ENCODE measurements around the gene EXTL2.
A peak's percentile ranks its signal among the peaks of the same experiment; 100 is the strongest.

The EXTL2 gene

GRCh38 chr1:100894603-100895539, at the start of gene EXTL2 (continued):
- TF ChIP-seq ZNF18 (tag by site-specific recombination; IDR thresholded peaks at IDR 0.05), result no peak
- TF ChIP-seq ZNF2 (tag by site-specific recombination; IDR thresholded peaks at IDR 0.05), result peak; percentile 39; the same call in 1 of the 2 replicates
- peak; percentile 100 for TF ChIP-seq ZNF394 (tag by site-specific recombination; IDR thresholded peaks at IDR 0.05; ENCODE audit: borderline replicate concordance)
- TF ChIP-seq ZNF777 (tag by site-specific recombination; IDR thresholded peaks at IDR 0.05; ENCODE audit: borderline replicate concordance), result no peak
- no peak for TF ChIP-seq ZNF792 (tag by site-specific recombination; IDR thresholded peaks at IDR 0.05)
- TF ChIP-seq ZSCAN23 (tag by site-specific recombination; IDR thresholded peaks at IDR 0.05), result no peak
- no peak for TF ChIP-seq ZBTB10 (tag by site-specific recombination; IDR thresholded peaks at IDR 0.05)
- no peak; the same call in 1 of the 2 replicates for TF ChIP-seq ZFP37 (tag by site-specific recombination; IDR thresholded peaks at IDR 0.05)
- no peak for TF ChIP-seq GLI4 (tag by site-specific recombination; IDR thresholded peaks at IDR 0.05)
- TF ChIP-seq ZNF843 (tag by site-specific recombination; IDR thresholded peaks at IDR 0.05), result peak; percentile 64
- no peak for TF ChIP-seq ZNF37A (tag by site-specific recombination; IDR thresholded peaks at IDR 0.05)
- peak; percentile 73; the same call in 1 of the 2 replicates for TF ChIP-seq ELK4 (IDR thresholded peaks at IDR 0.05; ENCODE audit: borderline replicate concordance, low read depth, low read length)
- TF ChIP-seq ZNF175 (tag by site-specific recombination; IDR thresholded peaks at IDR 0.05), result no peak
- no peak for TF ChIP-seq HIC1 (tag by site-specific recombination; IDR thresholded peaks at IDR 0.05)
- TF ChIP-seq ZNF335 (tag by site-specific recombination; conservative IDR thresholded peaks at IDR 0.05), result peak; percentile 95
- TF ChIP-seq ZEB2 (tag by site-specific recombination; IDR thresholded peaks at IDR 0.05), result peak; percentile 77; the same call in 1 of the 2 replicates
- peak; percentile 86 for TF ChIP-seq OSR2 (tag by site-specific recombination; IDR thresholded peaks at IDR 0.05)
- TF ChIP-seq ZNF548 (tag by site-specific recombination; IDR thresholded peaks at IDR 0.05), result no peak
- no peak for TF ChIP-seq ZNF214 (tag by site-specific recombination; IDR thresholded peaks at IDR 0.05; ENCODE audit: borderline replicate concordance)
- TF ChIP-seq ZNF473 (tag by site-specific recombination; IDR thresholded peaks at IDR 0.05), result no peak
- TF ChIP-seq ZNF747 (tag by site-specific recombination; IDR thresholded peaks at IDR 0.05), result no peak
- TF ChIP-seq ZBTB17 (tag by site-specific recombination; IDR thresholded peaks at IDR 0.05), result peak; percentile 85
- no peak for TF ChIP-seq ZNF302 (tag by site-specific recombination; IDR thresholded peaks at IDR 0.05; ENCODE audit: low read depth)
- no peak for TF ChIP-seq ZNF223 (tag by site-specific recombination; IDR thresholded peaks at IDR 0.05)
- no peak for TF ChIP-seq ZNF391 (tag by site-specific recombination; IDR thresholded peaks at IDR 0.05; ENCODE audit: borderline replicate concordance, low read depth)
- TF ChIP-seq PRDM2 (tag by site-specific recombination; IDR thresholded peaks at IDR 0.05; ENCODE audit: borderline replicate concordance), result no peak
